ENCODE results near the gene ABLIM2.

Gene ABLIM2

DNA sequence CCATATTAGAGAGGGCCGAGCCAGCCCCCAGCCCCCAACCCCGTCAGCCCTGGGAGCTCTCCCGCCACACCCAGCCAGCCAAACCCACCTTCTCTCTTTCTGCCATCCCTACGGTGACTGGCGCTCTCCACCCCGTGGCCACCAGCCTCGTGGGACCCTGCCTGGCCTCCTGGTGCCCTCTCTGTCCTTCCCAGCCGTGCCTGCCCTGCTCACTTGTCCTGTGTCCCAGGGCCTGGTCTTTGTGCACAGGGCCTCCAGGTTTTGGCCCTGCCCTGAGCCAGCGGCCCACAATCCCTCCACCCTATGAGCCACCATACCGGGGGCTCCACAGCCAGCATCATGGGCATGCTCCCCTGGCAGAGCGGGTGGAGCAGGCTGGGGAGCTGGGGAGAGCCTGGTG is 77.4 kb downstream of the ABLIM2 start:
- no peaks in the 10 kb centered on the region for H3K79me2 ChIP-seq (ENCODE audit: insufficient read depth, low read length)
- H3K27me3 ChIP-seq (ENCODE audit: low read length) = no peaks in the 10 kb centered on the region
- H3K4me2 ChIP-seq (ENCODE audit: low read depth, low read length, poor library complexity, severe bottlenecking) = no peak overlapping the region
- no peak overlapping the region for H3K4me3 ChIP-seq (ENCODE audit: insufficient read depth, low read length, poor library complexity, severe bottlenecking)
- H3K36me3 ChIP-seq (ENCODE audit: low read length) = no peaks in the 10 kb centered on the region
- H2AFZ ChIP-seq (ENCODE audit: low read depth, low read length, severe bottlenecking) = no peak overlapping the region
- no peak overlapping the region for H3K9ac ChIP-seq (ENCODE audit: low read length)
- no peak overlapping the region for H3K27ac ChIP-seq (ENCODE audit: low read depth, low read length)
- TF ChIP-seq, protein P1, sequence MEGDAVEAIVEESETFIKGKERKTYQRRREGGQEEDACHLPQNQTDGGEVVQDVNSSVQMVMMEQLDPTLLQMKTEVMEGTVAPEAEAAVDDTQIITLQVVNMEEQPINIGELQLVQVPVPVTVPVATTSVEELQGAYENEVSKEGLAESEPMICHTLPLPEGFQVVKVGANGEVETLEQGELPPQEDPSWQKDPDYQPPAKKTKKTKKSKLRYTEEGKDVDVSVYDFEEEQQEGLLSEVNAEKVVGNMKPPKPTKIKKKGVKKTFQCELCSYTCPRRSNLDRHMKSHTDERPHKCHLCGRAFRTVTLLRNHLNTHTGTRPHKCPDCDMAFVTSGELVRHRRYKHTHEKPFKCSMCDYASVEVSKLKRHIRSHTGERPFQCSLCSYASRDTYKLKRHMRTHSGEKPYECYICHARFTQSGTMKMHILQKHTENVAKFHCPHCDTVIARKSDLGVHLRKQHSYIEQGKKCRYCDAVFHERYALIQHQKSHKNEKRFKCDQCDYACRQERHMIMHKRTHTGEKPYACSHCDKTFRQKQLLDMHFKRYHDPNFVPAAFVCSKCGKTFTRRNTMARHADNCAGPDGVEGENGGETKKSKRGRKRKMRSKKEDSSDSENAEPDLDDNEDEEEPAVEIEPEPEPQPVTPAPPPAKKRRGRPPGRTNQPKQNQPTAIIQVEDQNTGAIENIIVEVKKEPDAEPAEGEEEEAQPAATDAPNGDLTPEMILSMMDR (IDR thresholded peaks at IDR 0.05; ENCODE audit: insufficient read depth, low read length, poor library complexity, severe bottlenecking) = no peak
- no peak for TF ChIP-seq EZH2phosphoT487 (conservative IDR thresholded peaks at IDR 0.05; ENCODE audit: low read length)
- no peaks in the 10 kb centered on the region for H3K9me3 ChIP-seq (ENCODE audit: insufficient read depth, low read length)
- H3K9me2 ChIP-seq (replicated peaks; ENCODE audit: insufficient read depth, low read length) = no peaks in the 10 kb centered on the region
- no peaks in the 10 kb centered on the region for H3F3A ChIP-seq (ENCODE audit: insufficient read depth)
- no peaks in the 10 kb centered on the region for H4K20me1 ChIP-seq (ENCODE audit: low read depth, low read length)

DNA sequence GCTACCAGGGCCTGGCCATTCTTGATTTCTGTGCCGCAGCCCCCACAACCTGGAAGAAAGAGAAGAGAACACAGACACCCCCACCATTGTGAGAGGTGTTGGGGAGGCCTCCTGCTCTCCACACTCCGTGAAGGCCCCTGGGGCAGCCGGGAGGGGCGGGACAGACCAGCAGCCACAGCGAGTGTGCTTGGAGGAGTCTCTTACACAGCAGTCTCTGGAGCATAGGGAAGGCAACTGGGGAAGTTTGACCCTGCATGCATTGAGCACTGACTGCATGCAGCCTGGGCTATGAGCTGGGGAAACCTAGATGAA is 77.9 kb downstream of the ABLIM2 start:
- no peaks in the 10 kb centered on the region for H3K9me2 ChIP-seq (replicated peaks; ENCODE audit: insufficient read depth, low read length)
- no peaks in the 10 kb centered on the region for H3K36me3 ChIP-seq (ENCODE audit: low read length)
- TF ChIP-seq EZH2phosphoT487 (conservative IDR thresholded peaks at IDR 0.05; ENCODE audit: low read length) = no peak
- TF ChIP-seq, protein P1 (IDR thresholded peaks at IDR 0.05; ENCODE audit: insufficient read depth, low read length, poor library complexity, severe bottlenecking) = no peak
- H2AFZ ChIP-seq (ENCODE audit: low read depth, low read length, severe bottlenecking) = no peak overlapping the region
- no peaks in the 10 kb centered on the region for H3K79me2 ChIP-seq (ENCODE audit: insufficient read depth, low read length)
- no peaks in the 10 kb centered on the region for H4K20me1 ChIP-seq (ENCODE audit: low read depth, low read length)
- H3K27ac ChIP-seq (ENCODE audit: low read depth, low read length) = no peak overlapping the region
- no peak overlapping the region for H3K4me2 ChIP-seq (ENCODE audit: low read depth, low read length, poor library complexity, severe bottlenecking)
- H3F3A ChIP-seq (ENCODE audit: insufficient read depth) = no peaks in the 10 kb centered on the region
- no peaks in the 10 kb centered on the region for H3K27me3 ChIP-seq (ENCODE audit: low read length)
- H3K9ac ChIP-seq (ENCODE audit: low read length) = no peak overlapping the region
- no peaks in the 10 kb centered on the region for H3K9me3 ChIP-seq (ENCODE audit: insufficient read depth, low read length)
- H3K4me3 ChIP-seq (ENCODE audit: insufficient read depth, low read length, poor library complexity, severe bottlenecking) = no peak overlapping the region

DNA sequence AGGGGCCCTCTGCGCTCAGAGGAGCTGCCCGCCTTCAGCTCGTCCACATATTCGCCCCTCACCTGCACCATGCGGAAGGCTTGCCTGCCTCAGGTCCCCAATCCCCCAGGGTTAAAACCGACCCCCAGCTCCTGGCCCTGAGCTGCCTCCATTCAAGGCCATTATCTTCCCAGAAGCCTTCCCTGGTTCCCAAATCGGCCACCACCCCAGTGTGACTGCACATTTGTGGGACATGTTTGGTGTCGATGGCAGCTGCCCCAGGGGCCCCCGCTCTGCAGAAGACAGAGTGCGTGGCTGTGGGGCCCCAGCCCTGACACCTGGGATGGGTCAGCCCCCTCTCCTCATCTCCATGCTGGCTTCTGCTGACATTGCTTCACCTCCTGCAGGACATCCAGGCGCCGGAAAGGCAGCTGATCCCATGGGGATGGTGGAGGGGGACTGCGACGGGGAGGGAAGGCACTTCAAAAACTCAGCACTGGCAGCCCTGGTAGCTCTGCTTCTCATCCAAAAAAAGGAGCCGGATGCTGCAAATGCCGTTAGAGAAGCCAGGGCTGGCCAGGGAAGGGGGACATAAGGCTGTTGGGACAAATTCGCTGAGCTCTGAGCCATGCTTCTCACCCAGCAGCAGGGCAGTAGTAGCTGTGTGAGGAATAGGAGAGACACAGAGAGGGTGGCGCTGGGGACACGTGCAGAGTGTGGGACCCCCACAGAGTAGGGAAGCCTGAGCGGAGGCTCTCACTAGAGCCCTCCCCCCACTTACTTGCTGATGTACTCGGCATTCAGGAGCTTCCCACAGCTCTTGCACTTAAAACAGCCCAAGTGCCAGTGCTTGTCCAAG is 78.5 kb downstream of the ABLIM2 start:
- H3K27me3 ChIP-seq (ENCODE audit: low read length) = no peaks in the 10 kb centered on the region
- H3K4me2 ChIP-seq (ENCODE audit: low read depth, low read length, poor library complexity, severe bottlenecking) = no peak overlapping the region
- no peak for TF ChIP-seq EZH2phosphoT487 (conservative IDR thresholded peaks at IDR 0.05; ENCODE audit: low read length)
- TF ChIP-seq, protein P1 (IDR thresholded peaks at IDR 0.05; ENCODE audit: insufficient read depth, low read length, poor library complexity, severe bottlenecking) = no peak
- H4K20me1 ChIP-seq (ENCODE audit: low read depth, low read length) = no peaks in the 10 kb centered on the region
- no peak overlapping the region for H2AFZ ChIP-seq (ENCODE audit: low read depth, low read length, severe bottlenecking)
- H3K9me3 ChIP-seq (ENCODE audit: insufficient read depth, low read length) = no peaks in the 10 kb centered on the region
- no peaks in the 10 kb centered on the region for H3K9me2 ChIP-seq (replicated peaks; ENCODE audit: insufficient read depth, low read length)
- H3K9ac ChIP-seq (ENCODE audit: low read length) = no peak overlapping the region
- no peaks in the 10 kb centered on the region for H3K79me2 ChIP-seq (ENCODE audit: insufficient read depth, low read length)
- H3K27ac ChIP-seq (ENCODE audit: low read depth, low read length) = no peak overlapping the region
- no peak overlapping the region for H3K4me3 ChIP-seq (ENCODE audit: insufficient read depth, low read length, poor library complexity, severe bottlenecking)
- no peaks in the 10 kb centered on the region for H3F3A ChIP-seq (ENCODE audit: insufficient read depth)
- H3K36me3 ChIP-seq (ENCODE audit: low read length) = no peaks in the 10 kb centered on the region
